Measurements from ENCODE around the gene EMC8. TPM values are rescaled to one million over a fixed set of nuclear protein-coding genes. Genes with fewer than 3 reads are reported as not detected.

Gene EMC8
- total RNA-seq, 1 donor from 2014 or later, result 21.8 TPM

DNA sequence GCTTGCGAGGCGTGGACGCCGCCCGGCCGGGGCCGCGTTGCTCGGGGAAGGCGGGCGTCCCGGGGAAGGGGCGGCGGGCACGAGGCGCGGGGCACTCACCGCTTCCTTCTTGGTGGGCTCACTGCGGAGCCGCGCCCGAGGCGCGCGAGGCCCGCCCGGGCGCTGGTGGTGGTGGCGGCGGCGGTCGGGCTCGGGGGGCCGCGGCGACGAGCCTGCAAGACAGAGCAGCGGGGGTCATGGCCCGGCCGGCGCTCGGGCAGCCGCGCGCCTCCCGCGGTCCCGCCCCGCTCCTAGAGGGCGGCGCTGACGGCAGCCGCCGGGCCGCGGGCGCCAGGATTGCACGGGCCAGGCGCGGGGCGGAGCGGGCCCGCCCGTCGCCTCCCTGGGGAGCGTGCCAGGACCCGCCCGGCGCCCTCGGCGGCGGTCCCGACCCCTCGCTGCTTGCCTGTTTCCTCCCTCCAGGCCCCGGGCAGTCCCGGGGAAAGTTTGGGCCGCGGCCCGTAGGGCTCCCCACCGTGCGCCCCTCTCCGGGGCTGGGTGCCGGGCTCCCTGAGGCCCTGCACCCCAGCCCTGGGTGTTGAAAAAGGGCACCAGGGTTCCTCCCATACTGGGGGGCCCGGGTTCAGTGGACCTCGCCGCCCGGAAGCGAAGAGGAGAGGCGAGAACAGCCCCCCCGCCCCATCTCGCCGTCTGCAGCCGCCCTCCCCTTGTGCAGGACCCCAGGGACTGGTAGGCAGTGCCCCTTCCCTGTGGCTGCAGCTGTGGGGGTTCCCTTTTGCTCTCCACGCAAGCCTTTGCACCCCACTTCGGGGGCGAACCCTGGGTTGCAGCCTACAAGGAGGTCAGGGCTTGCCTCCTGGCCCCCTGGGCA lies 48.3 kb downstream of the EMC8 start, which contains the start of gene C16orf74:
TSS of gene C16orf74 (minus strand) at position 270 of the 871 bp plus-strand sequence. CDS start 15,879 bp downstream, outside the sequence.
- intact Hi-C loops (cut with DNase I), result no loop called here
- ATAC-seq (ENCODE audit: poor library complexity), result peak; percentile 91
- DNase-seq, result peak; percentile 75

GRCh38 chr16:85750146-85750826 lies 49.1 kb downstream of the EMC8 start:
- intact Hi-C loops (cut with DNase I), result no loop called here
- DNase-seq, result peak; percentile 59
- peak; percentile 28 for ATAC-seq (ENCODE audit: poor library complexity)

GRCh38 chr16:85749771-85750145 lies 49.6 kb downstream of the EMC8 start:
- intact Hi-C loops (cut with DNase I), result no loop called here
- ATAC-seq (ENCODE audit: poor library complexity) (no peak), DNase-seq (no peak)

DNA sequence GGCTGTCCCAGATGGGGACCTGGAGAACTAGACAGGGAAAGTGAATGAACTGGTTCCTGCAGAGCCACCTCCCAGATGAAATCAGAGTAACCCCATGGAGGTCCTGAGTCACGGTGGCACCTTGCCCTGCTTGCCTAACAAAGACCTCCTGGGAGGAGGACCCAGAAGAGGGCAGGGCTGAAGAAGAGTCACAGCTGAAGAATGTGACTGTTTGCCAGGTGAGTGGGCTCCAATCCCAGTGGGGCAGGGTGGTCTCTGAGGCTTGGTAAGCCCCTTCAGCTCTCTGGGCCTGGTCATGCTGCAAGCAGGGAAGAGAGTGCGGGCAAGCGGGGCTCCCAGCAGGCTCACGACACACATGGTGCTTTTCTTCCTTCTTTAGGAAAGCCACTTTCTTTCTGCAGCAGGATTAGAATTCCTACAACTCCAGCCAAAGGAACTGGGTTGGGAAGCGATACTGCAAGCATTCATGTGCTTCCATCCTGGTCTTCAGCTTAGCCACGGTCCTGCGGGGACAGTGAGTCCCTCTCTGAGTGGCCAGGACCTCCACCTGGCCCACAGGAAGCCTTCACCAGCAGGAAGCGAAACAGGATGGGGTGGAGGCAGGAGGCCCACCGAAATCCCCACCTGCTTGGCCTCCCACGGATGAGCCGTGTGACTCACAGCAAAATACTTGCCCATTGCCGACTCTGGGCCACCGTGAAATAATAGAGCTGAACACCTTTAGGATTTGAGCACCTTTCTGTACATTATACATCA lies 52.7 kb downstream of the EMC8 start:
- intact Hi-C loops (cut with DNase I), result no loop called here
- ATAC-seq (ENCODE audit: poor library complexity) (no peak), DNase-seq (no peak)

DNA sequence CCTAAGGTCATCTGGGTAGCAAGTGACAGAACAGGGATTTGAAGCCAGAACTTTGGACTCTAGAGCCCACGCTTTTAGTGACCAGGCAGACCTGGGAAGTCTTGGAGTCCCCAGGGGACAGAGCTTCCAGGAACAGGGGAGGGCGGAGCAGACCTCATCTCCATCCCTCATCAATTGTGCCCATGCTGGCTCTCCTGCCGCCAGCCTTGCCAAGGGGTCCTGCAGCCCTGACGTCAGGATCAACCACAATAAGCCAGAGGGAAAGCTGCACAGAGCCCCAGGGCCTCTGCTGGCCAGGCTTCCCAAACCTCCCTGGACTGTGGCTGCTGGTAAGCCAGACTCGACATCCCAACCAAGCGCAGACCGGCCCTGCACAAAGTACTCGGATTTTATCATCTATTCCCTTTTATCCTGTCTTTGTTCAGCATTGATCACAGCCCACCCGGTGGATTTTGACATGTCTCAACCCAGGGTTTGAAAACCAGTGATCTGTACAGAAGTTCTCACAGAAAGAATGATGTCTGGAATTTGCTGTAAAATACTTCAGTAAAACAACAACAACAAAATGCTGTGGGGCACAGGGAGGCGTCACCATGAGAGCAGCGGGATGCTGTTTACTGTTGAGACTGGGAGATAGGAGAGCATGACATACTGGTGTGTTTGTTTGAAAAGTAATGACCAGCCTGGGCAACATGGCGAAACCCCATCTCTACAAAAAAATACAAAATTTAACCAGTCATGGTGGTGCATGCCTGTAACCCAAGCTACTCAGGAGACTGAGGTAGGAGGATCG lies 60.2 kb downstream of the EMC8 start:
- ATAC-seq (ENCODE audit: poor library complexity) (no peak), DNase-seq (no peak)
- intact Hi-C loops (cut with DNase I), result no loop called here

DNA sequence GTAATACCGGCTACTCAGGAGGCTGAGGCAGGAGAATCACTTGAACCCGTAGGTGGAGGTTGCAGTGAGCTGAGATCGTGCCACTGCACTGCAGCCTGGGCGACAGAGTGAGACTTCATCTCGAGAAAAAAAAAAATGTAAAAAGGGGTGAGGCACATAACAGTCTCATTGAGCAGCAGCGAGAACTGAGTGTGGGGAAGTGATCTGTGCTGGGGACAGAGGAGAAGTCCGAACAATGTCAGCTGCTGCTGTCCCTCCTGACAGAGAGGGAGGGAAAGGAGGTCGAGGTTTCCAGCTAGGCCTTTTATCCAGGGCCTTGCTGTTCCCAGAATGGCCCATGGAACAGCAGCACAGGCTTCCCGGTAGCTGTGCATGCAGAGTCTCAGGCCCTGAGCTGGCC lies 62.4 kb downstream of the EMC8 start:
- intact Hi-C loops (cut with DNase I), result no loop called here
- DNase-seq (no peak), ATAC-seq (ENCODE audit: poor library complexity) (no peak)

DNA sequence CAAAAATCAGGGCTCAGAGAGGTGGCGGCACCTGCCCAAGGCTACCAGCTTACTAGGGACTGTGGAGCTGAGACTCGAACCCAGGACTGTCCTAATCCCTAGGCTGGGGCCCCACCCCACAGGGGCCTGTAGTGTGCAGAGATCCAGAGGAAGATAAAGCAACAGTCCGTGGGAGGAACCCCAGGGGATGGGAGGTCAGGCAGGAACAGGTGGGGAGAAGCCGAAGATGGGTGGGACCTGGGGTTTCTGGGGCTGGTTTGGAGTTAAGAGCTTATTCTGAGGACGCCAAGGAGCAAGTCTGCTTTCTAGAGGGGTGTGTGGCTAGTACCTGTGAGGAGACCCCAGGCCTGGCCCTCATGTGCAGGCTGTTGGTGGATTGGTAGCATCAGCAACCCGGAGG lies 63.4 kb downstream of the EMC8 start:
- intact Hi-C loops (cut with DNase I), result no loop called here
- ATAC-seq (ENCODE audit: poor library complexity) (no peak), DNase-seq (no peak)

DNA sequence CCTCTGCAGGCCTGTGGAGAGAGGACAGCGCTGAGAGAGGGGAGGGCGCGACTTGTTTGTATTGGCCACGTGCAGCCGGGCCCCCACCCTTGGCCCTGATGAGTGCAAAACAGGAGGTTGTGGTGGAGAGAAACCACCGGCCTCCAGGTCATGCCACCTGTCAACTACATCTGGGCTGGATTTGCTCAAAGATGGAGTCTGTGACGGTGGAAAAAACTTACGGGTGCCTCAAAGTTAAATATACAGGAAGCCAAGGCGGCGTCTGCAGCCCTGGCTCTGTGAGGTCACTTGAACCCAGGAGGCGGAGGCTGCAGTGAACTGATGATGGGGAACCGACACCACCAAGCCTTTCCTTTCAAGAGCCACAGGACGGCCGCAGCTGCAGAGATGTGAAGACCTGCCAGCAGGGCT lies 64.1 kb downstream of the EMC8 start:
- intact Hi-C loops (cut with DNase I), result no loop called here
- no peak for ATAC-seq (ENCODE audit: poor library complexity)
- no peak for DNase-seq

- intact Hi-C loops (cut with DNase I), result no loop called here
These were observed 64.9 kb downstream of the EMC8 start for GRCh38 chr16:85734311-85735017.

DNA sequence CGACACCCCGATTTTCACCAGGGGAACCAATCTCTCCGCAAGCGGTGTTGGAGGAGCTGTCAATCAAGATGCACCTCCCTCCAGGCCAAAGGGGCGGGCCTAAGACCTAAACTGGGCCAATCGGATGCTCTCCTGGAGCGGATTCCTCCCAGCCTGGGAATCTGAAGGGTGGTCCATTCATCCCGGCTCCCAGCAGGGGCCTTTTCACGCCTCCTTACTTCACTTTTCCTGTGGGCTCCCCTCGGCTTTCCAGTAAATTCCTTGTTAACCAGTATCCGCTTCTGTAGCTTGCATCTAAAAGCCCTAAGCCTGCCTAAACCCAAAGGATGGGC lies 65.5 kb downstream of the EMC8 start:
- ATAC-seq (ENCODE audit: poor library complexity) (peak; percentile 43), DNase-seq (no peak)
- intact Hi-C loops (cut with DNase I), result no loop called here

More at GRCh38 chr16:85734311-85735017, 64.9 kb downstream of the EMC8 start:
- ATAC-seq (ENCODE audit: poor library complexity) (no peak), DNase-seq (no peak)

GRCh38 chr16:85733155-85733838 lies 66.0 kb downstream of the EMC8 start:
- no peak for ATAC-seq (ENCODE audit: poor library complexity)
- DNase-seq, result peak; percentile 60
- intact Hi-C loops (cut with DNase I), result no loop called here

DNA sequence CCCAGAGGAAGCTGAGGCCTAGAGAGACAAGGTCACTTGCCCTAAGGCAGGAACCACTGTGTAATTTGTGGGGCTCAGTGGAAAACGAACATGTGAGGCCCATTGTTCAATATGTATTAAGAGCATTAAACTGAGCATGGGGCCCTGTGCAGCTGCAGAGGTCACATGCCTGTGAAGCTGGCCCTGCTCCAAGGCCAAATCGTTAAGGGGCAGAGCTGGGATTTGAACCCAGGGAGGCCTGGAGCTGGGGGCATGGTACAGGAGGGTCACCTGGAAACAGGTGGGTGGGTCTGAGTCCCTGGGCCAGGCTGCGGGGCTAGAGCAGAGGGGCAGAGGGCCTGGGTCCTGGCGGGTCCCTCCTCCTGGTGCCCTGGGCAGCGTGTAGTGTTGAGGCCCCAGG lies 68.2 kb downstream of the EMC8 start:
- no peak for ATAC-seq (ENCODE audit: poor library complexity)
- DNase-seq, result no peak
- intact Hi-C loops (cut with DNase I), result no loop called here

DNA sequence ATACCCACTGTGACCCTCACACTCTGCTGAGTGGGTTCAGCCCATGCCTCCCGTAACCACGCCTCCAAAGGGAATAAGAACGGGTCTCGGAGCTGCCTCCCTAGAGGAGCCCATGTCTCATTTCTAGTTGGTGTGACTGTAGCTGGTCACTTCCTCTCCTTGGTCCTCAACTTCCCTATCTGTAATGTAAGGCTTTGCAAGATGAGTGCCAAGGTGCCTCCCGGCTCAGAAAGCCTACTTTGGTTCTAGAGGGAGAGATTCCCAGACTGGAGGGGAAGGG lies 69.2 kb downstream of the EMC8 start:
- DNase-seq (no peak), ATAC-seq (ENCODE audit: poor library complexity) (peak; percentile 28)
- intact Hi-C loops (cut with DNase I), result no loop called here

DNA sequence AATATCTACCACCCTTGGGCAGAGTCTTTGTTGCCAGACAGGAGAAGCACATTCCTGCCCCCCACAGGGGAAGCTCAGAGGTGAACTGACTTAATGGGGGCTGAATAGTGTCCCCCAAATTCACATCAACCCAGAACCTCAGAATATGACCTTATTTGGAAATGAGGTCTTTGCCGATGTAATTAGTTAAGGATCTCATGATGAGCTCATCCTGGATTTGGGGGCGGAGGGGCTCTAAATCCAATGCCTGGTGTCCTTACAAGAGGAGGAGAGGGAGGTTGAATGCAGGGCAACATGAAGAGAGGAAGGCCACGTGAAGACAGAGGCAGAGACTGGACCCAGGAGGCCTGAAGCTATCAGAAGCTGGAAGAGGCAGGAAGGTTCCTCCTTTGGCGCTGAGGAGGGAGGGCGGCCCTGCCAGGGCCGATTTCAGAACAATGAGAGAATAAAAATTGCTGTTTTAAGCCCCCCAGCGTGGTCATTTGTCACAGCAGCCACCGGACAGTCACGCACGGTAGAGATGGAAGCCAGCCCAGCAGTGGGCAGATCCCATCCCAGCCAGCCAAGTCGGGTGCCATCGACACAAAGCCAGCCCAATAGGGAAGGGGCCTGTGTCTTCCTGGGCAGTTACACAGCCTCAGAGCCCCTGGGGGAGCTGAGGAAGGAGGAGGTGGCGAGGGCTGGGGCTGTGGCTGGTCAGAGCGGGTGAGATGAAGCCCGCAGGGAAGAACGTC lies 69.7 kb downstream of the EMC8 start:
- intact Hi-C loops (cut with DNase I), result no loop called here

DNA sequence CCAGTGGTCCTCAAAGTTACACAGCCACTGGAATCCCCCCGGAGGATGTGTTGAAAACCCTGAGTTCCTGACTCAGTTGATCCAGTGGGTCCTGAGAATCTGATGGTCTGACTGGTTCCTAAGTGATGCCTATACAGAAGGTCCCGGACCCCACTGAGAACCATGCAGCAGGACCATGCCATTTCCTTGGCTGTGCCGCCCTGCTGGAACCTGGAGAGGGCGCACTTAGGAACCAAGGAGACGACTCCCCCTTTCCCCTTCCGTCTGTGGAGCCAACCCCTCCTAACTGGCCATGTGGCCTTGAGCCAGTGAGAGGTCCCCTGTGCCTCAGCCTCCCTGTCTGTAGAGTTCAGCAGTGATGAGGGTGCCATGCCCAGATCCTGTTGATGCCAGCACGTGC lies 70.5 kb downstream of the EMC8 start:
- ATAC-seq (ENCODE audit: poor library complexity) (no peak), DNase-seq (no peak)
- intact Hi-C loops (cut with DNase I), result no loop called here

More for the DNA sequence above, 69.7 kb downstream of the EMC8 start:
- ATAC-seq (ENCODE audit: poor library complexity), result no peak
- DNase-seq, result no peak
